SK-N-SH treated with all-trans-retinoic acid at 6 μM for 48 hours (cell line): ENCODE measurements around the gene WNT1.

Experiments used
- CREB5 ChIP-seq: fragments of 250-450 bp; sonication (Bioruptor Pico); IDR thresholded peaks from 2 replicates; pipeline ENCODE4 v1.5.1; 2020; ENCODE audit warnings: low read depth, mild to moderate bottlenecking, moderate library complexity
- PATZ1 ChIP-seq: fragments of 250-450 bp; sonication (Bioruptor Pico); IDR thresholded peaks from 2 replicates; pipeline ENCODE4 v1.8.0; 2020; ENCODE audit warnings: mild to moderate bottlenecking, moderate library complexity, borderline replicate concordance
- TCF4 ChIP-seq: fragments of 250-450 bp; sonication (Bioruptor Pico); IDR thresholded peaks from 2 replicates; pipeline ENCODE4 v1.8.0; 2021; ENCODE audit warnings: mild to moderate bottlenecking, moderate library complexity, borderline replicate concordance
- TOX ChIP-seq: fragments of 250-450 bp; sonication (Bioruptor Pico); IDR thresholded peaks from 2 replicates; pipeline ENCODE4 v1.8.0; 2021; ENCODE audit warnings: mild to moderate bottlenecking, moderate library complexity, borderline replicate concordance
- ZFP30 ChIP-seq: fragments of 450-650 bp; formaldehyde crosslinking; IDR thresholded peaks from 2 replicates; pipeline ENCODE4 v1.5.0; 2022; ENCODE audit warnings: mild to moderate bottlenecking, moderate library complexity

GRCh38 chr12:48930475-48930874 is 47.6 kb upstream of the WNT1 start:
- TF ChIP-seq TCF4 (CRISPR knock-in tag) = no peak
- TF ChIP-seq ZFP30 (CRISPR knock-in tag) = no peak
- no peak for TF ChIP-seq PATZ1
- TF ChIP-seq TOX = no peak
- no peak for TF ChIP-seq CREB5 (CRISPR knock-in tag)
